NCI-H774 (cell line): ENCODE data around the gene TUBA3D.
A peak's percentile ranks its signal among the peaks of the same experiment; 100 is the strongest.
"Not testable (repeated sequence)": the region's sequence is repeated elsewhere in the genome, so short reads cannot be mapped to it uniquely, and the experiment has no call there.

Experiments used
- DNase-seq: peaks from one replicate; lab custom pipeline; 2025; lab: John Stamatoyannopoulos, UW

TUBA3D gene

DNA sequence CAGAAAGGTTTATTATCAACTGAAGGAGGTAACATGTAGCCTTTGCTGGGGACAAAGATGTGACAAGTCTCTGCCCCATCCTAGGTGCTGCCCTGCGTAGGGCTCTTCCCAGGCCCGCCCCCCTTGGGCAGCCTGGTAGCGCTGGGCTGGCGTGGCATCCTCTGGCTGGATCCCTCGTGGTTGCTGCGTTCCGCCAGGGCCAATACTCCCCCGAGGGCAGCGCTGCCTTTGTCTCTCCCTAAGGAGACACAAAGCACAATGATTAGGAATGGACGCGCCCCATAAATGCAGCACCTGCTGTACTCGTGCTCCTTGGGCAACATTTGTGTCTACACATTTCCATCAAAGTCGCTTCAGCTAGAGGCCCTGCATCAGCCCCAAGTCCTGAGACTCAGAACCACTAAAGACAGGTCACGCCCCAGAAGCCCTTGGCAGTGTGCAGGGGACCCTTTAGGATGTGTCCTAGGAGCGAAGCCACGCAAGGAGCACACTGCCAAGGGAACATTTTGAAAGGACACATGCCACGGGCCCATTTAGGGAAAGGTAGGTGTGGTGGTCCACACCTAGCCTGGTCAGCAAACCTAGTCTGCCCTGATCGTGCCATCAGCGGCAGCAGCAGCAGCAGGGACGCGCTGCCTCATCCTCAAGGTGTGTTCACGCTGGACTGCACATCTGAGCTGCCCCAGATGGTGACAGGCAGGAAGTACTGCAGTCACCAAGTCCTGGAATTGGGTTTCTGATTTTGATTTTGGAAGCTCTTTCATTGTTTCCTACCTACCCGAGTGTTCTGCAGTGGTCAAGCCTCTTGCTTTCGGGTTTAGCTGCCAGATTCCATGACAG is 8.3 kb downstream of the TUBA3D start:
- not testable (repeated sequence) for DNase-seq

DNA sequence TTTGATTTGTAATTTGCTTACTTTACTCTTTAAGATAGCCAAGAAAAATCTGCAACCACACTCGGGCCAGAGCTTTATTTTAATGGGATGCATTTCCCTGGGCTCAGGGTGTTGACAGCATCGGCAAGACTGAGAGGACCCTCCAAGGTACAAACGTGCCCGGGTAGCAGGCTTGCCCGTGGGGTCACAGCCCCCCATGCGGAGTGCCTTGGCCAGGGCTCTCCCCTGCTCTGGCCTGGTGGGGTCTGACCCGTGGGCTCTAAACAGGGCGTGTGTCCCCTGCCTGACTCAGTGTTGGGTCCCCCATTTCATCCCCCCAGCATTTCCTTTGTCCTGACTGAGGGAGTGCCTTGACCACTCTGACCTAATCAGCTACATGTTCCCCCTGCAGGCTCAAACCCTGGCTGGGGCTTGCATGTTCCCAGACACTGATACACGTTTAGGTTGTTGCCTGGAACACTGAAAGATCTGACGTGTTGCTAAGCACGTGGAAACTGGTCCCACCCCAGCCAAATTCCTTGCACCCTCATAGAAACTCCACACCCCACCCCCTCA is 9.1 kb downstream of the TUBA3D start:
- DNase-seq: not testable (repeated sequence)

DNA sequence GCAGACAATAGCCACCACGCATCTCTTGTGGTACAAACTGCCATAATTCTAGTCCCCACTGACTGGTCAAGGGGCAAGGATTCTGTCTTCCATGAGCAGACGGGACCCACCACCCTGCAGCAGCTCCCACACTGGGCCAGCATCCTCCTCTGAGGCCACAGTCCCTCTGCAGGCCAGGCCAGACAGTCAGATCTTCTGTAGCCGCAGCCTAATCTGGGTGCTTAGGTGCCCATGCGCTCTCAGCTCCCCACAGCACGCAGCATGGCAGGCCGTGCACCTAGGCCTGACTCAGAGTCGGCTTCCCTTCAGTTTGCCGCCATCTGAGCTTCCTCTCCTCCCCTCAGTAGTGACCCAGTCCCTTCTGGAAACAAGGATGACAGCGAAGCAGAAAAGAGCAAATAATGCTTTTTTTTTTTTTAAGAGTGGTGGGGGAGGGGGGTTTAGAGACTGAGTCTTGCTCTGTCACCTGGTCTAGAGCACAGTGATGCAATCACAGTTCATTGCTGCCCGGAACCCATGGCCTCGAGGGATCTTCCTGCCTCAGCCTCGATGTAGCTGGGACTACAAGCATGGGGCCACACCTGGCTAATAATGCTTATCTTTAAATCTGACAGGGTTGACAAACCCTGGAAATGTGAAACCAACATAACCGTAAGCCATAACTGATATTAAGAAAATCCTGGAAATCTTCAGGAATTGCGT is 10.4 kb downstream of the TUBA3D start:
- not testable (repeated sequence) for DNase-seq

DNA sequence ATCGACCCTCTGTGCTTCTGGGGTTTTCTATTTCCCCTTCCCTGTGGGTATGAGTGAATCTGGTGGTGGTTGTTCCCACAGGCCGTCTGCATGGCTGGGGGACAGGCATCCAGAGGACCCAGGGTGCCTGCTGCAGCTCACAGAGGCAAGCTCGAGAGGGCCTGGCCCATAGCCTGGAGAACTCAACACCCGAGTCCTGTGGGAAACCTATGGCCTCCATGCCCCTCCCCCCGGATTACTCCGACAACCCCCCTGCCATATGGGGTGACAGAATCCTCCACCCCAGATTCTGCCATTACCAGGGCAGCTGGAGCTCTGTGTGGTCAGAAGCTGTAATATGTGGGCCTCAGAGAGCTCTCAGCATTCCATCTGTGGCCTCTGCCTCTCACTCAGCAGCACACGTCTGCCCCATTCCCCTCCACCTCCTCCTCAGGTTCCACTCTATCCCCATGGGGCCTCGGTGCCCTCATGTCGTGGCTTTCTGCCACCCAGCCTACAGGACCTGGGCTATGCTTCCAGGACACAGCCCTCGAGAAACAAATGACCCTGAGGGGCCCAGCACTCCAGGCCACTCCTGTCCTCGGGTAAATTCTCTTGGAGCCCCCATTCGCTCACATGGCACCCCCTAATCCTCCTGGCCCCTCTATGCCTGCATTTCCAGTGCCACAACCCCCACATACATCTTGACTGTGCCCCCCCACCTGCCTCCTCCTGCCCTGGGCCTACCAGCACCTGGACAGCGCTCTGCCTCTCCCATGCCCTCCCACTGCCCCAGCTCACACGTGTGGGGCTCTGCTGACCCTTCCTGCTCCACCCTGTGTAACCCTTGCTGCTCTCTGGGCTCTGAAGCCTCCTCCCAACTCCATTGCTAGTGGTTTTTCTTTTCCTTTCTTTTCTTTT is 12.6 kb downstream of the TUBA3D start:
- no peak for DNase-seq

DNA sequence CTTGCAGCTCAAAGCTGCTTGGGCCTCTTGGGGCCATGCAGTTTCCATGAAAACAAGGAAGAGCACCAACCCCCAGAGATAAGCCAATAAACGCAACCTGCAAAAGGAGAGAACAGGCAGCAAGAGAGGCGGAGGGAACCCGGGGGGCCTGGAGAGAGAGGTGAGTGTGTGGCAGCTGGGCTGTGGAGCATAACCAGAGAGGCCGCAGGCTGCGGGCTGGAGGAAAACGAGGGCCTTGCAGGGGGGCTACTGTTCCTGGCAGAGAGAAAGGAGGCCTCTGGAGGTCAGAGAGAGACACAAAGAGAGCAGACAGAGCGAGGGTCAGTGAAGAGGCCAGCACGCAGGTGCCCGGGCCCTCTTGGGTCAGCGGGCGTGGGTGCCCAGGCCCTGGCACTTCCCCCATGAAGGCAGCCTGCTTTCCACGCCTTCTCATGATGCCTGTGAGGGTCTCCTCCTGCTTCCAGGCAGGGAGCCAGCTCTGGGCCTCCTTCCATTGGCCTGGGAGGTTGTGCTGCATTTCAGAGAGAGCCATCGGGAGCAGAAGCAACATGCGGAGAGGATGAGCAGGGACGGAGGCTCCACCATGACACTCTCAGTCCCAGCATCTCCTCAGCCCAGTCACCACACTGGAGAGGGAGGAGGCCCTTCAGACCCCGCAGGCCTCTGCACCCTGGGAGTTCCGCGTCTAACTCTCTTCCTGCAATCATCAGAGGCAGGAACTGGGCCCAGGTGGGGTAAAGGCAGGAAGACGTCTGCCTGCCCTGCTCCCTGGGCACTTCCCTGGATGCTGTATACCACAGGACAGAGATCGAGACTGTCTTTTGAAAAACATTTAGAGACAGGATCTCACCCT is 14.9 kb downstream of the TUBA3D start:
- DNase-seq: not testable (repeated sequence)

DNA sequence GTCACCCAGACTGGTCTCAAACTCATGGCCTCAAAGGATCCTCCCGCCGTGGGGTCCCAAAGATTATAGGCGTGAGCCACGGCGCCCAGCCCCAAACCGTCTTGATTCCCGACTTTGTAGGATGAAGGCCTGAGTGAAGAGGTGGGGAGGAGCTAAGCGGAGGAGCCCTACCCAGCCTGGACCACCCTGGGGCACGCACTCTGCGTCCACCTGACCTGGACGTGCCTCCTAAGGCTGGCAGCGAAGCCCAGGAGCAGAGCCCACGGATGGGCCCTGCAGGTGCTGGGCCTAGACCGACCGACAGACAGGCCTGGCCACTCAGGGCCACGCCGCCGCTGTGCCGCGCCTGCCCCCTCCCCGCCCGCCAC is 15.5 kb downstream of the TUBA3D start:
- DNase-seq: not testable (repeated sequence)

DNA sequence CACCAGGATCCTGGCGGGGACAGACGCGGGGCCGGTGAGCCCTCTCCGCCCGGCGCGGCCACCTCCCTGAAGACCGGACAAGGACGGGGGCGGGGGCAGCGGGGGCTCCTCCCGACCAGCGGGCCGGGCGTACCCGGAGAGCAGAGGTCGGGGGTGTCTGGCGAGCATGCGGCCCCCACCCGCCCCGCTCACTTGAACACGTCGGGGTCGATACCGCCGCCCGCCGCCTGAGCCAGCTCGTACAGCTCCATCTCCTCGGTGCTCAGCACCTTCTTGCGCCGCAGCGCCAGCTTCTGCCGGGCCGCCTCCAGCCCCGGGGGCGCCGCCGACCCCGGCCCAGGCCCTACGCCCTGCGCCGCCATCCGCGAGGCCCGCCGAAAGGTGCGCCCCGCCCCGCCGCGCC is 16.1 kb downstream of the TUBA3D start, which contains the start of gene MZT2A:
Gene MZT2A (minus strand): TSS at position 383 of the 403 bp plus-strand sequence. CDS start 21 bp downstream, at position 362.
- DNase-seq: not testable (repeated sequence)

DNA sequence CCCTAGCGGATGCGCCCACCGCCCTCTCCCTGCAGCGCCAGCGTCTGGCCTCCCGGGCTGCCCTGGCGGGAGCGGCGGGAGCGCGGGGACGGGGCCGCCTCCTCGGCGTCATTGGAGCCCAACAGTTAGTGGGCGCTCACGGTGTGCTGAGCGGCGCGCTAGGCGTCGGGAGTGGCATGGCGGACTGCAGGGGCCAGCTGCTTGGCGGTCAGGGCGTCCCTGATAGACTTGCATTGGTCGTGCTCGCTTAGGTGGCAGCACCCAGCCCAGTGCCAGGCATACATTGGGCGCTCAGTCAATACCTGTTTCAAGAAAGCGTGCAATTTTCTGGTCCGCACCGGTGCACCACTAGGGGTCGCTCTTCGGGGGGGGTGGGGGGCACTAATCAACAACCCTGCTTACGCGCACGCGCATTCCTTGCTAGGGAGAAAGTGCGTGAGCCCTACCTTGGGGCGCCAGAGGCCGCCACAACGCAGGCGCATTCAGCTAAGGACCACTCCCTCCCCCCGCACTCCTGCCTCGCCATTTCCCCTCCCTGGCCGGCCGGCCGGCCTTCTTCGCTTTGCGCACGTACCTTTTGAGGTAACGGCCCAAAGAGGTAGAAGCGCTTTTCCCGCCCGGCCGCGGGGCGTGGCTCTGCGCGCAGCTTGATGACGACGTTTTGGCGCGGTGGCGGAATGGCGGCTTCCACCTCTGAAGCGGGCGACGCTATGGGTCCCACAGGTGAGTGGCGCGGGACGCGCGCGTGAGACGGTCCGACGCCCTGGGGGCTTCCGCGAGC is 16.7 kb downstream of the TUBA3D start:
- DNase-seq: peak; percentile 95

DNA sequence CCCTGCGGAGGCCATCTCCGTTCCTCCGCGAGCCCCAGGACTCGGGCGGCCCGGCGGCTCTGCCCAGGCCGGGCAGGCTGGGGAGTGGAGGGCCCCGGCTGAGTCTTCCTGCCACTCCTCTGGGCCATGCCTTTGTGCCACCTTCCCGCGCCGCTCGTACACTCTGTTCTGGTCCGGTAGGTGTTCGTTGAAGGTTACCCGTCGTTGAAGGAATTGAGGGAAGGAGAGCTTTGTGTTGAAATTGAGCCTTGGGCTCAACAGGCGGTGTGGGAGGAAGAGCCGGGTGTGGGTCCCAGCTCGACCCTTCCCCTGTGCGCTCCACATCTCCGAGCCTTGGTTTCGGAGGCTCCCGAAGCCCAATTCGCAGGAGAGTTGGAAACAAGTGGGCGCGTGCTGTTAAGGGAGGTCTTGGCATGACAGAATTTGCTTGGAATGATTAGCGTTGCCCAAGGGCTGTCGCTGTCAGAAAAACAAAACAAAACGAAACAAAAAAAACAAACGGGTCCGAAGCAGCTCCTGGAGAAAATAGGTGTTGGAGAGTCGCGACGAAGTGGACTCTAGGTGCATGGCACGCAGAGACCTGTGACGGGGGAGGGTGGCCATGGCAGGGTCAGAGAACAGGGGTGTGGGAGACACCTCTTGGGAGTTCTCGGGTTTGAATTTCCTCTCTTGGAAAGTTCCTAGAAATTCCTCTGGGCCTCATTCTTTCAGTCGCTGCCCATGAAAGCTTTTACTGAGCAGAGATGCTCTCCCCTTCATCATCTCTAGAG is 17.5 kb downstream of the TUBA3D start:
- DNase-seq: no peak

DNA sequence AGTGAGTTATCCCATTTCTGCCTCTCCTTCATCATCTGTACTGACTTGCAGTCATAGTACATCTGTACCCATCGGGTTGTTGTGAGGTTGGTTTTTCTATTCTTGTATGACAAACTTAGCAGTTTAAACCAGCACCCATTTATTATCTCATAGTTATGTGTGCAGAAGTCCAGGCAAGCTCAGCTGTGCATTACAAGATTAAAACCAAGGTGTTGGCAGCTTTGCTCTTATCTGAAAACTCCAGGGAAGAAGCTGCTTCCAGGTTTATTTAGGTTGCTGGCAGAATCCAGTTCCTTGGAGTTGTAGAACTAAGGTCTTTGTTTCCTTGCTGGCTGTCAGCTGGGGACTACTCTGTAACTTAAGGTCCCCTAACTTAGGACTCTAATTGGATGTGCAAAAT is 19.6 kb downstream of the TUBA3D start:
- DNase-seq: not testable (repeated sequence)

DNA sequence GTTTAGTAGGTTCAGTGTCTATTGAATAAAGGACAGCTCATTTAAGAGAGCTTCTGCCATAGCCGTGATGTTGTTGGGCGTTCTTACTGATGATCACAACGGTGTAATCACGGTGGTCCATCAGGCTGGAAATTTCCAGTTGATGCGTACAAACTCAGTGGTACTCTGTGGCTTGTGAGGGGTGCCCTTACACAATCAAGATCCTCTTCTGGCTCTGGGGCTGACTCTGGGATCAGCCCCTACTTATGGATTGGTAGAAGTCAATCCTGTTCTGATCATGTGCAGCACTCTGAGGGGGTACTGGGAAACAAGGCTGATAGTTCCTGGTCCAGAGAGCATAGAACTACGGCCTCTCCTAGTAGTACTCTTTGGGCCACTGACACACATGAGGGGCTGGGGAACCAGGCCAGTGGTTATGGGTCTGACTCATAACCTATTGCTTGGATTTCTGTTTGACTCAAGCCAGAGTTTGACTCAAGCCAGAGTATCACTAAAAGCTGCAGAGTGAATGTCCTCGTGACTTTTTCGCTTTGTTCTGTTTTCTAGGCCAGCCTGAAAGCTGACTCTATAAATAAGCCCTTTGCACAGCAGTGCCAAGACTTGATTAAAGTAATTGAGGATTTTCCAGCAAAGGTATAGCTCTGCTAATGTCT is 22.5 kb downstream of the TUBA3D start:
- DNase-seq: not testable (repeated sequence)

DNA sequence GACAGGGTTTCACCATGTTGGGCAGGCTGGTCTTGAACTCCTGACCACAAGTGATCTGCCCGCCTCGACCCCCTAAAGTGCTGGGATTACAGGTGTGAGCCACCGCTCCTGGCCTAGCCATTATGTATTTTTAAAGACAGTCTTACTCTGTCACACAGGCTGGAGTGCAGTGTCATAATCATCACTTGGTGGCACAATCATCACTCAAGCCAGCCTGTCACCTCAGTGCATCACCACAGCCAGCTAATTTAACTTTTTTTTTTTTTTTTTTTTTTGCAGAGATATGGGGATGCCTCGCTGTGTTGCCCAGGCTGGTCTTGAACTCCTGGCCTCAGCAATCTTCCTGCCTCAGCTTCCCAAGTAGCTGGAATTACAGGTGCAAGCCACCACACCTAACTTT is 27.7 kb downstream of the TUBA3D start:
- DNase-seq: not testable (repeated sequence)

DNA sequence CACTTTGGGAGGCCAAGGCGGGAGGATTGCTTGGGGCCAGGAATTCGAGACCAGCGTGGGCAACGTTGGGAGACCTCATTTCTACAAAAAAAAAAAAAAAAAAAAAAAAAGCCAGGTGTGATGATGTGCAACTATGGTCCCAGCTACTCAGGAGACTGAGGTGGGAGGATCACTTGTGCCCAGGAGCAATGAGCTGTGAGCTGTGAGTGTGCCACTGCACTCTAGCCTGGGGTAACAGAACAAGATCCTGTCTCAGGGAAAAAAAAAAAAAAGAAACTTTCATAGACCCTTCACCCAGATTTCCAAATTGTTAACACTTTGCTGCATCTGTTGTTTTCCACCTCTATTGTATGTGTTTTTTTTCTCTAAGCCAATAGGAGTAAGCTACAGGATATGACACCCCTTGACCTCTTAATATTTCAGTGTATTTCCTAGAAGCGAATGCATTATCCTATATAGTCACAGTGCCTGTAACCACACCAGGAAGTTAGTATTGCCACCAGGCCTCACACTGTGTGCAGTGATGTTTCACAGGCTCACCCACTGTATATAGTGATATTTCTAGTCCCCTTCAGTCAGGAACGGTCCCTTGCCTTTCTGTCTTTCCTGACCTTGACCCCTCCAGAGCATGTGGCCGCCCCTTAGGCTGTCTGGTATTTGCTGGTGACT is 28.3 kb downstream of the TUBA3D start:
- not testable (repeated sequence) for DNase-seq

DNA sequence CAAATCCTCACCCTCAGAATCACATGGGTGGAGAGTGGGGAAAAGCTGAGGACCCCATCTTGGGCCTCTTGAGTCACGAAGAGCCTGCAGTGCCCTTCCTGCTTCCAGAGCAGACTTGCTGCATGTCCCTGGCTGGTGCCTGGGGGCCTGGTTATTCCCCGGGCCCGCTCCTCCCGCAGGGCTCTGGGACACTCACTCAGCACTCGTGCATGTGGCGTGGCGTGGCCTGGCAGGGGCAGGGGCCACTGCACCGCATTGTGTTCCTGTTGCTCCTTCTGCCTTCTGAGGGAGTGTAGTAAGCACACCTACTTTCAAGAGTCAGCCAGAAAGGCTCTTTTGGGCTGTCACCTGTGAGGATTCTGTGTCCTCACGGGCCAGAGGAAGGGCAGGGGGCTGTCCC is 33.7 kb downstream of the TUBA3D start:
- DNase-seq: no peak

DNA sequence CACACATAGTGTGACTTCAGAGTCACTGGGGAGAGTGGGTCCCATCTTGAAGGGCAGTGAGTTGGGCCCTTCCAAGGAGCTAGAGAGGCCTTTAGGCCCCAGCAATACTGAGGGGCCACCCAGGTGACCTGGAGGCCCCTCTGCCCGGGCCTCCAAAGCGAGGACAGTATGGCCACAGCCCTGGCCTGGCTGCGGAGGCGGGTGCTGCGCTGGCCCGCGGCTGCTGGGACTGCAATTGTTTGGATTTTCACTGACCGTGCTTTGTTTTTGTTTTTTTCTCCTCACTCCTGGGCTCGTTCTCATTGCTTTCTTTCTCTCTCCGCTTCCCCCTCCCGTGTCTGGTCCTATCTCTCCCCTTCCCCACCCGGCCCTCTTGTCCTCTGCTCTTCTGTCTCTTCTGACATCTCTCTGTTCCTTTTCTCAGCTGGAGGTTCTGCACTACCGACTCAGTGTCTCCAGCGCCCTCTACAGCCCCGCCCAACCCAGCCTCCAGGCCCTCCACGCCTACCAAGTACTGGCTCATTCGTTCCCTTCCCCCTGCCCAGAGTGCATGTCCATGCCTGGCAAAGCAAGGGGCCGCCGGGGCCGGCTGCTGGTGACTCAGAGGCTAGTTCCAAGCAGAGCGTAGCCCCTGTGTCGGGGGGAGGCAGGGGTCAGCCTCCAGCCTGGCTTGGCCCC is 35.5 kb downstream of the TUBA3D start:
- DNase-seq: not testable (repeated sequence)

DNA sequence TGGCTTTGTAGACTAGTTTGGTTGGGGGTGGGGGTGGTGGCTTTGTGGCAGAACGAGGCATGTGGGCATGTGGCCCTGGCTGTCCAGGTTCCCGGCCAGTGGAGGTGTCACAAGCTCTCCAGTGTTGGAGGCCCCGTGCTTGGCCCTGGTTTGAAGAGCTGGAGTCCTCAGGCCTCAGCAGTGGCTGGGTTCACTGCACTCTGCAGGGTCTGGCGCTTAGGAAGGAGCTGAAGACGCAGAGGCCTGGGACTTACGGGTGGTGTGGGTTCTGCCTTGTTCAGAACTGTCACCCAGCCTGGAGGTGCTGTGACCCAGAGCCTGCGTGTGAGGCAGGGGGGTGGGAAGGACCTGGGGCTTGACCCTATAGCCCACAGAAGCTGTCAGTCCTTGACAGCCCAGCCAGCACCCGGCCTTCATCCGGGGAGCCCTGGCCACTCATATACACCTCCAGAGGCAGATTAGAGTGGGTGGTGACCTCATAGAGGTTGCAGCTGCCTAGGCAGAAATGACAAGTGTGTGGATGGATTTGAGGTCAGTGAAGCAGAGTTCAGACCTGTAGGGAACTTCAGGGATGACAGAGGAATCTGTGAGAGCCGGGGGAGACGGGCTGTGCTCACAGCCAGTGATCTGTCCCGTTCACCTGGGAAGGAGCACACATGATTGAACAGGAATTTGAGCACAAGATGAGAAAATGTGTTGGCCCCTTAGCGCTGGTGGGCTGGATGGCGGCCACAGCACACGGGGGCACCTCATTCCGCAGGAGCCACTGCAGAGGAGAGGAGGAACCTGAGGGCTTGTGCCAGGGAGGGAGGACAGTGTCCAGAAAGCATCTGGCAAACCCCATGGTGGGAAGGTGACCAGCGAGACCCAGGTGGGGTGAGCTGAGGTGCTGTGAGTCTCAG is 36.3 kb downstream of the TUBA3D start:
- not testable (repeated sequence) for DNase-seq
